Omental fat pad (tissue), 4 donors: ENCODE results near the gene BABAM2. TPM values are rescaled to one million over a fixed set of nuclear protein-coding genes. Genes with fewer than 3 reads are reported as not detected.

Experiments used
- ATAC-seq: fragments of 150-250 bp; one replicate; pipeline ENCODE4 v1.9.1; 2016; ENCODE audit warnings: mild to moderate bottlenecking, moderate library complexity; ENCODE audit not compliant: low FRiP score
- DNase-seq: peaks from one replicate; pipeline ENCODE4 v3.0.0-alpha.2; 2019; ENCODE audit warnings: low spot score
- CTCF ChIP-seq, 3 donors: fragments of 450-650 bp; IDR thresholded peaks; one replicate each; pipeline ENCODE4 v1.5.1; 2016 to 2017; ENCODE audit warnings: antibody characterized with exemption in 3 of 3, mild to moderate bottlenecking in 3 of 3, moderate library complexity in 2 of 3
- total RNA-seq, 4 donors: library from RNA; depleted of rRNA; stranded (reverse); fragments of >200 nt; gene quantifications; one replicate each; pipeline ENCODE4 v1.1.0, GENCODE V29; 2016

The BABAM2 gene
- total RNA-seq, 4 donors from 2014 or later, result 29.2 to 41.0 (median 36.5) TPM

GRCh38 chr2:28117104-28117596, 226.6 kb downstream of the BABAM2 start:
- no peak for TF ChIP-seq CTCF (IDR thresholded peaks at IDR 0.05)
- ATAC-seq (no peak), DNase-seq (no peak)

GRCh38 chr2:28119631-28120030, 229.1 kb downstream of the BABAM2 start:
- no peak for ATAC-seq
- no peak for TF ChIP-seq CTCF (IDR thresholded peaks at IDR 0.05)
- DNase-seq, result no peak

DNA sequence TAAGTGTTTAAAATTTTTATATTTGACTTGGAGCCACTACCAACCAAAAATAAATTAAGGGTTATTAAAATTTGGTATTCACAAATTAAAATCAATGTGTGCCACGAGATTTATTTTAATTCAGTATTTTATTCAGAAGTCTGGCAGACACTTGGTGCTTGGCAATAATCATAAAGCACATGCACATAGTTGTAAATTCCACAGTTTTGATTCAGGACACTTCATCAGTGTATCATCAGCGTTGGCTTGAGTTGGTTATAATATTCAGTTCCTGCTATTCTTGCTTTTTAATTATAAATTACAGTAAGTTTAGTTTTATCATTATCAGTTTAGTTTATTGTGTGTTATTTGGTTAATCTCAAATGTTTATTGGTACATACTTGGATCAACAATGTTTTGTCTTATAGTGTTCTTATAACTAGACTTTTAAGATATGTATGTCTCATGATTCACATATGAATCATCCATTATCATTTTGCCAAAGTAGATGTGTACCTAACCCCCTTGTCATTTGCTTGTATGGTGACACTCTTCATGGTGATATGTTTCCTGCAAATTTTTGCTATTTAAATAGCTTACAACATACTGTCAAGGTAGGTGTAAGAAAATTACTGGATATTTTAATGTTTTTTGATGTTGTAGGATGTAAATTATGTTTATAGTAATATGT, 237.9 kb downstream of the BABAM2 start:
- no peak for DNase-seq
- no peak for ATAC-seq
- TF ChIP-seq CTCF (IDR thresholded peaks at IDR 0.05), result no peak

- no peak for TF ChIP-seq CTCF (IDR thresholded peaks at IDR 0.05)
- ATAC-seq (no peak), DNase-seq (no peak)
Observed at GRCh38 chr2:28129955-28130695, 239.6 kb downstream of the BABAM2 start.

- no peak for ATAC-seq
- TF ChIP-seq CTCF (IDR thresholded peaks at IDR 0.05), result no peak
- DNase-seq, result no peak
Observed at GRCh38 chr2:28133778-28134177, 243.2 kb downstream of the BABAM2 start.

GRCh38 chr2:28134262-28134812, 243.8 kb downstream of the BABAM2 start:
- TF ChIP-seq CTCF (IDR thresholded peaks at IDR 0.05), result no peak
- ATAC-seq (peak; percentile 73), DNase-seq (no peak)
